Raji (cell line): ENCODE data around the gene ALDH1A2.

Experiments
- POLR2A ChIP-seq: IDR thresholded peaks from 2 replicates; pipeline ENCODE4 v1.6.1; 2011; ENCODE audit warnings: low read depth, low read length, control low read depth; ENCODE audit not compliant: insufficient read depth

Gene ALDH1A2

GRCh38 chr15:57917998-57918397 is 147.5 kb downstream of the ALDH1A2 start:
- no peak for TF ChIP-seq POLR2A

GRCh38 chr15:57916695-57917094 is 148.8 kb downstream of the ALDH1A2 start:
- TF ChIP-seq POLR2A = no peak

- TF ChIP-seq POLR2A = no peak
Measured at GRCh38 chr15:57915827-57916531, 149.5 kb downstream of the ALDH1A2 start.

GRCh38 chr15:57914350-57915055 is 151.0 kb downstream of the ALDH1A2 start:
- TF ChIP-seq POLR2A = no peak

- no peak for TF ChIP-seq POLR2A
Measured at GRCh38 chr15:57911247-57911646, 154.3 kb downstream of the ALDH1A2 start.

- TF ChIP-seq POLR2A = no peak
Measured at GRCh38 chr15:57910672-57911071, 154.8 kb downstream of the ALDH1A2 start.

GRCh38 chr15:57909388-57909787 is 156.1 kb downstream of the ALDH1A2 start:
- no peak for TF ChIP-seq POLR2A

GRCh38 chr15:57903626-57904025 is 161.9 kb downstream of the ALDH1A2 start:
- no peak for TF ChIP-seq POLR2A
